Measurements from ENCODE around the gene TMCC1.

DNA sequence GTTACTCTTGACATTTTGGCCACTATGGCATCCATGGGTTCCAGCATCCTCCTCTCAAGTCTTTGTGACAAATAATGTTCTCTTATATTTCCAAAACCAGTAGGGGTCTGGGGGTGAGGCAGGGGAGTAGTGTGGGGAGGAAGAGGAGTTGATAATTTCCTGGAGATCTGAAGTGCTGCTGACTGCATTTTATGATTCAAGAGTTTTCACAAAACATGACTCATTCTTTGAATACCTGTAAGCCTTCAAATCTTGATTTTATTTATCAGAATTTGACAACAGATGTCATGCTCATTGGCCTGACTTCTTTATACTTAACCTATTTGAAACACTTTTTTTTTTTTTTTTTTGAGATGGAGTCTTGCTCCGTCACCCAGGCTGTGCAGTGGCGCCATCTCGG is 188.2 kb downstream of the TMCC1 start:
- TF ChIP-seq, protein P1, sequence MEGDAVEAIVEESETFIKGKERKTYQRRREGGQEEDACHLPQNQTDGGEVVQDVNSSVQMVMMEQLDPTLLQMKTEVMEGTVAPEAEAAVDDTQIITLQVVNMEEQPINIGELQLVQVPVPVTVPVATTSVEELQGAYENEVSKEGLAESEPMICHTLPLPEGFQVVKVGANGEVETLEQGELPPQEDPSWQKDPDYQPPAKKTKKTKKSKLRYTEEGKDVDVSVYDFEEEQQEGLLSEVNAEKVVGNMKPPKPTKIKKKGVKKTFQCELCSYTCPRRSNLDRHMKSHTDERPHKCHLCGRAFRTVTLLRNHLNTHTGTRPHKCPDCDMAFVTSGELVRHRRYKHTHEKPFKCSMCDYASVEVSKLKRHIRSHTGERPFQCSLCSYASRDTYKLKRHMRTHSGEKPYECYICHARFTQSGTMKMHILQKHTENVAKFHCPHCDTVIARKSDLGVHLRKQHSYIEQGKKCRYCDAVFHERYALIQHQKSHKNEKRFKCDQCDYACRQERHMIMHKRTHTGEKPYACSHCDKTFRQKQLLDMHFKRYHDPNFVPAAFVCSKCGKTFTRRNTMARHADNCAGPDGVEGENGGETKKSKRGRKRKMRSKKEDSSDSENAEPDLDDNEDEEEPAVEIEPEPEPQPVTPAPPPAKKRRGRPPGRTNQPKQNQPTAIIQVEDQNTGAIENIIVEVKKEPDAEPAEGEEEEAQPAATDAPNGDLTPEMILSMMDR (IDR thresholded peaks at IDR 0.05; ENCODE audit: extremely low read depth in 1 of 2, insufficient read depth in 1 of 2, low read depth in 1 of 2, low read length in 2 of 2): no peak
- TF ChIP-seq POLR2A (IDR thresholded peaks at IDR 0.05; ENCODE audit: low read depth, low read length): no peak
- TF ChIP-seq EZH2 (IDR thresholded peaks at IDR 0.05; ENCODE audit: borderline replicate concordance, low read depth, low read length, severe bottlenecking): no peak
- TF ChIP-seq POLR2AphosphoS5 (IDR thresholded peaks at IDR 0.05; ENCODE audit: insufficient read depth, low read depth, low read length): no peak
- TF ChIP-seq MYC (IDR thresholded peaks at IDR 0.05; ENCODE audit: low read depth, low read length): no peak
- no peak for TF ChIP-seq FOS (IDR thresholded peaks at IDR 0.05; ENCODE audit: borderline replicate concordance, insufficient read depth, low read length)
- TF ChIP-seq, protein P2, sequence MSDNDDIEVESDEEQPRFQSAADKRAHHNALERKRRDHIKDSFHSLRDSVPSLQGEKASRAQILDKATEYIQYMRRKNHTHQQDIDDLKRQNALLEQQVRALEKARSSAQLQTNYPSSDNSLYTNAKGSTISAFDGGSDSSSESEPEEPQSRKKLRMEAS (IDR thresholded peaks at IDR 0.05; ENCODE audit: insufficient read depth, insufficient read length): no peak
- TF ChIP-seq JUN (IDR thresholded peaks at IDR 0.05; ENCODE audit: borderline replicate concordance, insufficient read depth, insufficient read length, low read depth): no peak
- TF ChIP-seq GATA2 (IDR thresholded peaks at IDR 0.05; ENCODE audit: insufficient read depth, insufficient read length, low read depth, low read length): no peak
